ENCODE results near the gene SIRT2. TPM values are rescaled to one million over a fixed set of nuclear protein-coding genes. Genes with fewer than 3 reads are reported as not detected.

Gene SIRT2
- total RNA-seq, 1 experiment from 2014 or later = 8.4 TPM

DNA sequence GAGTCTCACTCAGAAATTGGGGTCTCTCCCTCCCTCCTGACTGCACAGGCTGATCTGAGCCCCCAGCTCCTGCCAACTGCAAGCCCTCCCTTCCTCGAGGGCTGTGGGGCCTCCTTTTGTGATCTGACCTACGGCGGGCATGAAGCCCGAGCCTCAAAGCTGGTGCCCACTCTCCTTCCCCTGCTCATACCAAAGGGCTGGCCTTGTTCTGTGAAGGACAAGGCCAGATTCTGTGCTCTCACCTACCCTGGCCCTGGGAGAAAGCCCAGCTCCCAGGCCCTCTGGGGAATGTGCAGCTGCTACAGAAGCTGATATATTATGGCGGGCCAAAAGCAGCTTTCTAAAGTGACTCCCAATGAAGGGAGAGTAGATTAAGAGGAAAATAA is 58.8 kb downstream of the SIRT2 start:
- H2BK20ac ChIP-seq (ENCODE audit: low read depth, low read length, poor library complexity, severe bottlenecking) = no peak overlapping the region
- no peaks in the 10 kb centered on the region; a peak in 1 of 5 replicates for H3K9me3 Mint-ChIP-seq
- H3K27me3 Mint-ChIP-seq (ENCODE audit: low read depth) = peaks cover 2% of the 10 kb centered on the region; the same call in 1 of the 2 replicates
- H2BK15ac ChIP-seq (ENCODE audit: low read depth, low read length) = no peak overlapping the region
- no peak overlapping the region for H3K56ac ChIP-seq (ENCODE audit: insufficient read length, low read depth, low read length)
- H3K18ac ChIP-seq (ENCODE audit: insufficient read length, low read depth, low read length) = no peak overlapping the region
- peak overlapping the region in 1 of 3 experiments; percentile 71; a peak in 2 of 7 replicates for H3K27ac Mint-ChIP-seq
- H3K79me2 ChIP-seq (ENCODE audit: insufficient read depth, low read length) = no peaks in the 10 kb centered on the region
- no peak overlapping the region for H2BK12ac ChIP-seq (ENCODE audit: insufficient read length, low read depth, low read length)
- H3K9me3 ChIP-seq (ENCODE audit: control insufficient read depth, low read depth, low read length) = no peaks in the 10 kb centered on the region
- H4K20me1 ChIP-seq (ENCODE audit: control insufficient read depth, insufficient read depth, insufficient read length) = peaks cover 2% of the 10 kb centered on the region
- H3K27me3 ChIP-seq (ENCODE audit: insufficient read depth, low read length) = no peaks in the 10 kb centered on the region
- no peak overlapping the region for H4K5ac ChIP-seq (ENCODE audit: insufficient read length, low read depth, low read length)
- peaks cover 4 to 7% of the 10 kb centered on the region in 2 experiments; a peak in 3 of 4 replicates for H3K4me1 Mint-ChIP-seq
- no peak overlapping the region for H3K14ac ChIP-seq (ENCODE audit: insufficient read depth, low read length)
- H3K9ac ChIP-seq (ENCODE audit: extremely low read depth, insufficient read length, low read length) = no peak overlapping the region
- H3K79me1 ChIP-seq (ENCODE audit: insufficient read depth, low read depth, low read length, poor library complexity, severe bottlenecking) = peaks cover 3% of the 10 kb centered on the region
- H4K91ac ChIP-seq (ENCODE audit: insufficient read length, low read depth, low read length) = no peak overlapping the region
- no CpG with 5 or more reads among the region's 5 CpGs for WGBS (ENCODE audit: extremely low coverage, insufficient read length, low lambda C conversion rate)
- H3K4me1 ChIP-seq (ENCODE audit: insufficient read depth, low read length) = no peaks in the 10 kb centered on the region
- H2BK5ac ChIP-seq (ENCODE audit: insufficient read length, low read length) = no peak overlapping the region
- H3K4ac ChIP-seq (ENCODE audit: low read depth, low read length) = no peak overlapping the region
- no peak overlapping the region for H2AK5ac ChIP-seq (ENCODE audit: insufficient read length, low read length)
- no peak overlapping the region for H3K4me2 ChIP-seq (ENCODE audit: insufficient read depth, insufficient read length, low read length)
- no peak overlapping the region for H3T11ph ChIP-seq (ENCODE audit: low read length)
- H4K8ac ChIP-seq (replicated peaks; ENCODE audit: insufficient read length, low read depth, low read length) = no peak overlapping the region
- H2AFZ ChIP-seq (ENCODE audit: low read length) = no peak overlapping the region
- no peak overlapping the region for H3K23ac ChIP-seq (ENCODE audit: insufficient read length, low read depth, low read length)
- no peak for DNase-seq
- H3K36me3 Mint-ChIP-seq (ENCODE audit: insufficient read depth in 1 of 3, low read depth in 3 of 3) = peaks cover 91 to 99% (median 97%) of the 10 kb centered on the region in 3 experiments
- H3K23me2 ChIP-seq (ENCODE audit: insufficient read length, low read depth, low read length, poor library complexity, severe bottlenecking) = no peaks in the 10 kb centered on the region
- H2BK120ac ChIP-seq (ENCODE audit: low read depth, low read length, poor library complexity, severe bottlenecking) = no peak overlapping the region
- H3K27ac ChIP-seq (ENCODE audit: insufficient read length, low read depth, low read length) = no peak overlapping the region
- H3K4me3 Mint-ChIP-seq = no peak overlapping the region; a peak in 1 of 5 replicates
- TF ChIP-seq, protein P1, sequence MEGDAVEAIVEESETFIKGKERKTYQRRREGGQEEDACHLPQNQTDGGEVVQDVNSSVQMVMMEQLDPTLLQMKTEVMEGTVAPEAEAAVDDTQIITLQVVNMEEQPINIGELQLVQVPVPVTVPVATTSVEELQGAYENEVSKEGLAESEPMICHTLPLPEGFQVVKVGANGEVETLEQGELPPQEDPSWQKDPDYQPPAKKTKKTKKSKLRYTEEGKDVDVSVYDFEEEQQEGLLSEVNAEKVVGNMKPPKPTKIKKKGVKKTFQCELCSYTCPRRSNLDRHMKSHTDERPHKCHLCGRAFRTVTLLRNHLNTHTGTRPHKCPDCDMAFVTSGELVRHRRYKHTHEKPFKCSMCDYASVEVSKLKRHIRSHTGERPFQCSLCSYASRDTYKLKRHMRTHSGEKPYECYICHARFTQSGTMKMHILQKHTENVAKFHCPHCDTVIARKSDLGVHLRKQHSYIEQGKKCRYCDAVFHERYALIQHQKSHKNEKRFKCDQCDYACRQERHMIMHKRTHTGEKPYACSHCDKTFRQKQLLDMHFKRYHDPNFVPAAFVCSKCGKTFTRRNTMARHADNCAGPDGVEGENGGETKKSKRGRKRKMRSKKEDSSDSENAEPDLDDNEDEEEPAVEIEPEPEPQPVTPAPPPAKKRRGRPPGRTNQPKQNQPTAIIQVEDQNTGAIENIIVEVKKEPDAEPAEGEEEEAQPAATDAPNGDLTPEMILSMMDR (conservative IDR thresholded peaks at IDR 0.05) = no peak

Measured in H9 (cell line).